SIG-M5 treated with dmso at 0.1 percent for 504 hours (cell line): ENCODE measurements around the gene OGT.
"Not testable (repeated sequence)": the region's sequence is repeated elsewhere in the genome, so short reads cannot be mapped to it uniquely, and the experiment has no call there.

Experiments used
- DNase-seq: peaks from one replicate; lab custom pipeline; 2025; ENCODE audit not compliant: unreplicated experiment; lab: John Stamatoyannopoulos, UW

Gene OGT

GRCh38 chrX:71532753-71533425 is at the start of gene OGT:
Gene OGT (plus strand): TSS chrX:71533104. CDS start chrX:71533300, 196 bp downstream.
- peak; percentile 92 for DNase-seq

DNA sequence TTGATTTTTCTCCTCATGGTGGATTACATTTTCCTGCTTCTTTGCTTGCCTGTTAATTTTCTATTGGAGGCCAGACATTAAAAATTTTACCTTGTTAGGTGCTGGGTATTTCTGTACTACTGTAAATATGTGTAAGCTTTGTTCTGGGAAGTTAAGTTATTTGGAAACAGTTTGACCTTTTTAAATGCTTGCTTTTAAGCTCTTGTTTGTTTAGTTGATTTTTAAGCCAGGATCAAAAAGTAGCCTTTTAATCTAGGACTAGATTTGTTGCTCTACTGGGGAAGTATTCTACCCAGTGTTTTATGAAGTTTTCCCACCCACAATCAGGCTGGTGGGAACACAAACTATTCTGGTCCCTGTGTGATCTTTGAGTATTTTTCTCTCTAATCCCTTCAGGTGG is 45.1 kb upstream of the OGT start:
- DNase-seq, result no peak

DNA sequence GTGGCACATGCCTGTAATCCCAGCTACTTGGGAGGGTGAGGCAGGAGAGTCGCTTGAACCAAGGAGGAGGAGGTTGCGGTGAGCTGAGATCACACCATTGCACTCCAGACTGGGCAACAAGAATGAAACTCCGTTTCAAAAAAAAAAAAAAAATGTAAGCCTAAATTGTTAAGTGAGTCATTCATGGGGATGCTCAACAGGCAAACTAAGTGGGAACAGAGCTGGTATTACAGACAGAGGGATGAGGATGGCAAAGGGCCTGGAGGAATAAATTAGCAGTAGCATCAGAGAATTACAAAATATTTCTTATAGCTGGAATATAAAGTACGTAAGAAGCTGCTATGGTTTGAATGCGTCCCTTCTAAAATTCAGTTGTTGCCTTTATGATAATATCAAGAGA is 43.4 kb upstream of the OGT start:
- DNase-seq, result no peak

GRCh38 chrX:71492231-71493065 is 40.5 kb upstream of the OGT start:
- peak; percentile 3 for DNase-seq

DNA sequence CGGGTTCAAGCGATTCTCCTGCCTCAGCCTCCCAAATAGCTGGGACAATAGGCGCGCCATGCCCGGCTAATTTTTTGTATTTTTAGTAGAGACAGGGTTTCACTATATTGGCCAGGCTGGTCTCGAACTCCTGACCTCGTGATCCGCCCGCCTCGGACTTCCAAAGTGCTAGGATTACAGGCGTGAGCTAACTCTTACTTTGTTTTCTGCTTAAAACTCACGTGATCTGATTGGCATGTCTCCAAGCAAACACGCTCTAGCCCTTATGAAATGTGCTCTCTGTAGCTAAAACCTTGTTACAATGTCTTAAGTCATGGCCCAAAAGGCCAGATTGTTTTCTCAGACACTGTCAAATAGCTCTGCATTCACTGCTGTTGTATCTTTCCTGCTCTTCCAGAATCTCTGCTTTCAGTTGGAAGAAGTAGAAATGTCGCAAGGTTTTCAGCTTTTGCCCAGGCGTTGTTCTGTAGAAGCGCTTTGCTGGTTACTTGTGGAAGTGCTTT is 39.7 kb upstream of the OGT start:
- peak; percentile 29 for DNase-seq

DNA sequence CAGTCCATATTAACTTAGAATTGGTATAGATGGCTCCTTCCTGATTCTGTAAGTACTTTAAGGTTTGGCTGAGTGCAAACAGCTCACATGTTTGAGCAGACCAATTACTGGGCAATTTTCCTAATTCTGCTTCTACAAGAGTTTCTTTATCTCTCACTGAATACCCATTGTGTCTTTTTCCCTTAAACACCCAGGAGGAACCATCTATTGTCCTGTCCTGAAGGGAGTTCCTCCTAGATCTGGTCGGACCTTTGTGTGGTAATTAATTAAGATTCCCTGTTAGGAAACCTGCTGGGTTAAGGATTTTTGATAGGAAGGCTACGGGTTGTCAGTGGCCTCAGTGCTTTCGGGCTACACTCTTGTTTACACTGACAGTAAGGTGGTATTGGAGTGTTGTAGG is 36.9 kb upstream of the OGT start:
- DNase-seq, result not testable (repeated sequence)

- no peak for DNase-seq
These were observed 36.4 kb upstream of the OGT start for GRCh38 chrX:71496476-71496875.

GRCh38 chrX:71502080-71502479 is 30.8 kb upstream of the OGT start:
- DNase-seq, result not testable (repeated sequence)

DNA sequence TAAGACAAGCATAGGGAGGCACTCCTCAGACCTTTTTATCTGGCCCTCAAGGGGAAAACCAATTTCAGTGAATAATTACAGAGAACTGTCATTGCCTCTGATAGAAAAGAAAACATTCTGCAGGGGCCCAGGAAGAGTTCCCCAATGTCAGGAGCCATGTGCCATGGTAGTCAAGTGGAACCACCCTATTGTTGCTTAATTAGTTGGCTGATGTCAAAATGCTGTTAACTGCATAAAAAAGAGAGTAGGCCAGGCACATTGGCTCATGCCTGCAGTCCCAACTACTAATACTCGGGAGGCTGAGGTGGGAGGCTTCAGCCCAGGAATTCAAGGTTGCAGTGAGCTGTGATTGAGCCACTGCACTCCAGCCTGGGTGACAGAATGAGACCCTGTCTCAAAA is 28.6 kb upstream of the OGT start:
- DNase-seq, result peak; percentile 1

DNA sequence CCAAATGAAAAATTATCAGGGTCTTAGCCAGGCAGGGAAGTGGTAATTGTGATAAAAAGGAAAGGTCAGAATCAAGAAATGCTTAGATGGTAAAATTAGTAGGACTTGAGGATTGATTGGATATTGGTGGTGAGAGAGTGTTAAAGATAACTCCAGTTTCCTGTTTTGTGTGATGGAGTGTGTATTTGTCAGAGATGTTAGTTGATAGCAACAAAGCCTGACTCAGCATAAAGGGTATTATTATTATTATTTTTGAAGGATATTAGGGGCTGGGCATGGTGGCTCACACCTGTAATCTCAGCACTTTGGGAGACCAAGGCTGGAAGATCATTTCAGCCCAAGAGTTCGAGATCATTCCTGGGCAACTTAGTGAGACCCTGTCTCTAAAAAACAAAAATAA is 23.6 kb upstream of the OGT start:
- DNase-seq, result no peak

GRCh38 chrX:71510161-71510560 is 22.7 kb upstream of the OGT start:
- no peak for DNase-seq

- DNase-seq, result not testable (repeated sequence)
These were observed 19.2 kb upstream of the OGT start for GRCh38 chrX:71513731-71514130.

- peak; percentile 57 for DNase-seq
These were observed 18.4 kb upstream of the OGT start for GRCh38 chrX:71514367-71515037.

- DNase-seq, result no peak
These were observed 17.9 kb upstream of the OGT start for GRCh38 chrX:71515038-71515396.

DNA sequence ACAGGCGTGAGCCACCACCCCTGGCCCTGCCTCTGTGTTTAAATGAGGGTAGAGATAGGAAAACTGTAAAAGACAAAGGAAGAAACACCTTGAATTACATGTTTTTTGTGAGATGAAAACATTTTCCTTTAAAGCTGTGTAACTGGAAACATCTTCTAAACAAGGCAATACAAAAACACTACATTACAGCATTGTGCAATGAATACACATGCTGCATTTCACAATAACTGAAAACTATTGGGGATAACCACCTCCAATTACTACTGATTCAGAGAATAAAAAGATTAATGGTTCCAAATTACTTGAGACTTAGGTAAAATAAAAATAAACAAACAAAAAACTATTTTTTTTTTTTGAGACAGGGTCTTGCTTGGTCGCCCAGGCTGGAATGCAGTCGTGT is 7.6 kb upstream of the OGT start:
- DNase-seq, result no peak

DNA sequence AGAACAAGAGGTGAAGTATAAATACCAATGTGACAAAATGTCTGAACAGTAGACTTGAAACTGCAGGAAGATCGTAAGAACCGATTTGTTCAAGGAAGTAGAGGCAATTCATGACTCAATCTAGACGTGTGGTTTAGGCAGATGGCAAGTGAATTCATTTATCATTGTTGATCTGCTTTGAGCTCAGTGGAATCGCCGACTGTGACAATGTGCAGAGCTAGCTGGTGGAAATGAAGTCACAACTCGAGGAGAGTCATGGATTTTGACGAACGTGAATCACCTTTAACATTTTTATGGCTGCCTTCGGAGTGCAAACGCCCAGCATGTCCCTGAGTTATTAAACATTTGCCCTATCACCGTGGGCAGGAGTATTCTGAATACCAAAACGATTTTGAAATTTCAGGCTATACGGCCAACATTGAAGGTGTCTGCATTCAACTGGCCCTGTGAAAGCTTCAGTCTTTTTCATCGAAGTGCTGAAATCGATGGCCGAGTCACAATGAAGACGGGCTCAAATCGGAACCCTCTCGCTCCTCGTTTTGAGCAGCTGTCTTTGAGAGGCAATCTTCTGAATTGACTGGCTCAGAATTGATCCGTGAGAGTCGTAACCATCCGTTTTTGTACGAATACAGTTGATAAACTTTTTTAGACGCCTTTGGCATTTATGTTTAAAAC is 689 bp upstream of the OGT start:
- peak; percentile 63 for DNase-seq

DNA sequence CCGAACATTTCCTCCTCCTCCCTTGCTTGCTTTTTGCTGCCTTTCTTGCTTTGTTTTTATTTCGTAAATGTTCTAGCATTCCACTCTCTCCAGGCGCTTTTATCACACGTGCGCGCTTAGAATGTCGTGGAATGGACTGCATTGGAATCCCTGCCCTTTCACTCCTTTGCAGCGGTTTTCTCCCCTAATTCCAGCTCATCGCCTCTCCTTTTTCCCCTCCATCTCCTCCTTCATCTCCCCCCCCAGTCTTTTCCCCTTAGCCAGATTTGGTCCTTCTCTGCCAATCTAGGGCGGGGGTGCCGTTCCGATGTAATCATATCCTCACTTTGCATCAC is 579 bp downstream of the OGT start:
- no peak for DNase-seq

DNA sequence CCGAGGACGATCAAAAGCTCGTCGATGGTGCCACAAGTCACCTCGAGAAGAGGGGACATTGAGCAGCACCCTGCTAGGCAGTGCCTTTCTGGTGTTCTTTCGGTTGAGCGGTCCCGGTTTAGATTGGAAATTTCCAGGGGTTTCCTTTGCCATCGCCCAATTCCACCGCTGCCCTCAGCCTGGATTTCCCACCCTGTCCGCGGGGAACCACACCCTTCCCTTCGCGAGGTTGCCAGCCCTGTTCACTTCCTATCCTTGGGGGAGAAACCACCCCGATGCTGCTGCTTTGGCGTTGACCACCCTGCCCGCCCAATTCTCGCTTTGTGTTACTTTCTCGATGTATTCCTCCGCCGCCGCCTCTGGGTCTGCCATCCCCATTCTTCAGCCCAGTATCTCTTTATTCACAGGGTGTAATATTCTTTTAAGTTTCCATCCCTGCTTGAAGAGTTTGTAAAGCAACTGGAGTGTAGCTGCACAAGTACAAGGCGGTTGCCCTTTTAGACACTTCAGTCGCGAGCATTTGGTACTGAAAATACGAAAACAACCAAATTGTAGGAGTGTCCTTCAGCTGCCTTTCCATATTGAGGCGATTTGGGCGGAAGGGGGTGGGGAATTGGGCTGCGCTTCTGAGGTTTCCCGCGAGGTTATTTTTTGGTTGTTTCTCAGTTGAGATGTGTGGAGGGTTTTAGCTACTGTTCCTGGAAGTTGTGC is 1.1 kb downstream of the OGT start:
- DNase-seq, result peak; percentile 39

- DNase-seq, result no peak
These were observed 2.1 kb downstream of the OGT start for GRCh38 chrX:71534773-71535544.

GRCh38 chrX:71536285-71536684 is 3.4 kb downstream of the OGT start:
- no peak for DNase-seq
